ENCODE data around the gene CFTR. TPM values are rescaled to one million over a fixed set of nuclear protein-coding genes. Genes with fewer than 3 reads are reported as not detected.
"Not testable (repeated sequence)": the region's sequence is repeated elsewhere in the genome, so short reads cannot be mapped to it uniquely, and the experiment has no call there.

Gene CFTR
- total and polyA plus RNA-seq, 2 of the 8 experiments (the other 6 are each of a cell fraction or from before 2014, with no cell fraction given): 1.2 to 1.6 TPM

DNA sequence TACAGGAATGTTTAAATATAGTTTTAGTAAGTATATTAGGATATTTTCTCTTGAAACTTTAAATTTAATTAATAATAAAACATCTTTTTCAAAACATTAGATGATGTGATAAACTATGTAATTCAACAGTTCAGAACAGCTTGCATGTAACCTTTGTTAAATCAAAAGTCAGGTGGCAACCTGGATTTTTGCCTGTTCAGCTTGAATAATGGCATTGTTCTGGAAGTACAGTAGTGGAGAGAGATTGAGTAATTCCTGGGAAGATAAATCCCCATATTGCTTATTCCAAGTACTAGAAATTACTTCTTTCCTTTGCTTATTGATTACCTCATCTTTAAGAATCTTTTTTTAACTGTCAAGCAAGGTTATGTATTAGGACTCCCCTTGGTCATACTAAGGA lies 20.1 kb upstream of the CFTR start (continued):
- TF ChIP-seq TCF12 (IDR thresholded peaks at IDR 0.05; ENCODE audit: low read depth, low read length): no peak
- TF ChIP-seq SUZ12 (IDR thresholded peaks at IDR 0.05; ENCODE audit: low read length): no peak
- TF ChIP-seq EZH2 (IDR thresholded peaks at IDR 0.05; ENCODE audit: low read depth, low read length, severe bottlenecking): no peak
- no peak for TF ChIP-seq SIX5 (IDR thresholded peaks at IDR 0.05; ENCODE audit: low read depth, low read length)

DNA sequence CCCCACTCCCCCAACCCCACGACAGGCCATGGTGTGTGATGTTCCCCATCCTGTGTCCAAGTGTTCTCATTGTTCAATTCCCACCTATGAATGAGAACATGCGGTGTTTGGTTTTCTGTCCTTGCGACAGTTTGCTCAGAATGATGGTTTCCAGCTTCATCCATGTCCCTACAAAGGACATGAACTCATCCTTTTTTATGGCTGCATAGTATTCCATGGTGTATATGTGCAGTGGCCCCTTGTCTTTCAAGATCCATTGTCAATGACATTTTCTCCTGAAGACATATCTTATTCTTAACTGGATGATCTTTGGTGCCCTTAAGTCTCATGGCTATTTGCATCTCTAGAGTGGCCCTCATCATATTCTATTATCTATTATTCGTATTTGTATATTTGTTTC lies 19.0 kb upstream of the CFTR start:
- DNase-seq (ENCODE audit: low read depth in 1 of 2, low spot score in 2 of 2); H3K79me2 ChIP-seq (ENCODE audit: control insufficient read depth in 1 of 2, insufficient read depth in 2 of 2, low read length in 2 of 2); CTCF ChIA-PET (ENCODE audit: partially characterized antibody); H3K4me3 ChIP-seq (ENCODE audit: extremely low read depth in 1 of 4, insufficient read depth in 2 of 4, low read depth in 3 of 4, low read length in 4 of 4); H3K4ac ChIP-seq (replicated peaks; ENCODE audit: insufficient read length, low read depth, low read length); H3K18ac ChIP-seq (ENCODE audit: extremely low read depth, low read length); H4K8ac ChIP-seq (ENCODE audit: extremely low read depth, insufficient read depth, low read length); H2AK5ac ChIP-seq (ENCODE audit: low read depth, low read length); H3K4me1 ChIP-seq (replicated peaks in 1 of 4; ENCODE audit: control insufficient read depth in 3 of 4, insufficient read depth in 4 of 4, low read length in 3 of 4); H2BK12ac ChIP-seq (ENCODE audit: low read depth, low read length); H2AFZ ChIP-seq (ENCODE audit: low read length); H3K4me2 ChIP-seq (ENCODE audit: insufficient read depth in 1 of 2, low read depth in 2 of 2, low read length in 2 of 2); H2BK20ac ChIP-seq (ENCODE audit: low read length); FAIRE-seq; H4K91ac ChIP-seq (replicated peaks; ENCODE audit: insufficient read length, low read length); H3K23ac ChIP-seq (ENCODE audit: insufficient read length); H2BK120ac ChIP-seq (replicated peaks; ENCODE audit: low read depth, low read length); H4K5ac ChIP-seq (ENCODE audit: insufficient read length, low read depth, low read length); H3K14ac ChIP-seq (ENCODE audit: insufficient read length); H3K27ac ChIP-seq (ENCODE audit: low read depth, low read length); H2BK5ac ChIP-seq (ENCODE audit: low read depth, low read length); POLR2A ChIA-PET (ENCODE audit: partially characterized antibody); H3K36me3 ChIP-seq (ENCODE audit: control insufficient read depth in 2 of 4, insufficient read depth in 4 of 4, low read length in 3 of 4); H3K27me3 ChIP-seq (replicated peaks in 1 of 4; ENCODE audit: control insufficient read depth in 3 of 4, extremely low read depth in 1 of 4, insufficient read depth in 3 of 4, low read length in 3 of 4); H3K79me1 ChIP-seq (ENCODE audit: low read depth, low read length); H2BK15ac ChIP-seq (ENCODE audit: low read length); H3K9me3 ChIP-seq (ENCODE audit: insufficient read depth in 2 of 2, low read depth in 1 of 2, low read length in 1 of 2); H3K56ac ChIP-seq (replicated peaks; ENCODE audit: insufficient read length, low read depth, low read length); H3K9ac ChIP-seq (replicated peaks in 1 of 4; ENCODE audit: extremely low read depth in 1 of 4, low read depth in 3 of 4, low read length in 3 of 4); H4K20me1 ChIP-seq (replicated peaks in 1 of 2; ENCODE audit: control insufficient read depth in 1 of 2, insufficient read depth in 2 of 2, low read length in 2 of 2); H3K23me2 ChIP-seq (ENCODE audit: low read depth, low read length): not testable (repeated sequence)
- WGBS, 2 experiments (ENCODE audit: extremely low coverage in 1 of 2, insufficient coverage in 1 of 2, insufficient read length in 1 of 2, insufficient replicate concordance in 2 of 2, low coverage in 1 of 2, low lambda C conversion rate in 2 of 2, missing lambda C conversion rate in 1 of 2): 90% methylated on average over 4 of the region's 4 CpGs; no CpG with 5 or more reads in 1 of the 2 experiments
